Anterior cingulate cortex (tissue), 58 donors: ENCODE results near the gene DHRS9.
"Not testable (repeated sequence)": the region's sequence is repeated elsewhere in the genome, so short reads cannot be mapped to it uniquely, and the experiment has no call there.

ENCODE experiments used
- DNase-seq, 58 donors: peaks; one replicate each; lab custom pipeline; 2025; lab: John Stamatoyannopoulos, UW

Gene DHRS9

GRCh38 chr2:169069341-169069740, at the start of gene DHRS9:
Gene DHRS9 (plus strand): TSS chr2:169069563. CDS start chr2:169081582, 12,019 bp downstream.
- DNase-seq: no peak

GRCh38 chr2:169023161-169023560, 46.2 kb upstream of the DHRS9 start:
- no peak for DNase-seq

GRCh38 chr2:169026056-169026455, 43.3 kb upstream of the DHRS9 start:
- no peak for DNase-seq

- no peak for DNase-seq
Measured at GRCh38 chr2:169027234-169027633, 42.1 kb upstream of the DHRS9 start.

GRCh38 chr2:169029341-169029740, 40.0 kb upstream of the DHRS9 start:
- DNase-seq: no peak

- no peak for DNase-seq
Measured at GRCh38 chr2:169031202-169031601, 38.2 kb upstream of the DHRS9 start, which contains the start of gene ABCB11. Gene ABCB11 (minus strand): TSS chr2:169031324. CDS start chr2:169018125, 13,199 bp downstream.

- no peak for DNase-seq
Measured at GRCh38 chr2:169034256-169034655, 35.1 kb upstream of the DHRS9 start.

GRCh38 chr2:169034984-169035544, 34.3 kb upstream of the DHRS9 start:
- no peak for DNase-seq

- DNase-seq: no peak
Measured at GRCh38 chr2:169035887-169036286, 33.5 kb upstream of the DHRS9 start.

- DNase-seq: no peak
Measured at GRCh38 chr2:169036736-169037440, 32.5 kb upstream of the DHRS9 start.

- no peak for DNase-seq
Measured at GRCh38 chr2:169038338-169038757, 31.0 kb upstream of the DHRS9 start.

GRCh38 chr2:169039702-169040101, 29.7 kb upstream of the DHRS9 start:
- DNase-seq: no peak

- DNase-seq: no peak
Measured at GRCh38 chr2:169041594-169041993, 27.8 kb upstream of the DHRS9 start.

GRCh38 chr2:169042856-169043255, 26.5 kb upstream of the DHRS9 start:
- DNase-seq: no peak

- DNase-seq: no peak
Measured at GRCh38 chr2:169046440-169047151, 22.8 kb upstream of the DHRS9 start.

- DNase-seq: no peak
Measured at GRCh38 chr2:169047256-169048250, 21.8 kb upstream of the DHRS9 start.

GRCh38 chr2:169049142-169049541, 20.2 kb upstream of the DHRS9 start:
- DNase-seq: no peak

- no peak for DNase-seq
Measured at GRCh38 chr2:169050476-169051240, 18.7 kb upstream of the DHRS9 start.

- not testable (repeated sequence) for DNase-seq
Measured at GRCh38 chr2:169054575-169054974, 14.8 kb upstream of the DHRS9 start.

GRCh38 chr2:169064199-169064598, 5.2 kb upstream of the DHRS9 start:
- not testable (repeated sequence) for DNase-seq
